22Rv1 (cell line): ENCODE results near the gene HMCES.

ENCODE experiments used
- CTCF ChIP-seq: fragments of 450-650 bp; IDR thresholded peaks from 2 replicates; pipeline ENCODE4 v1.5.1; 2017; ENCODE audit warnings: mild to moderate bottlenecking
- ZFX ChIP-seq: fragments of 450-650 bp; IDR thresholded peaks from 2 replicates; pipeline ENCODE4 v1.6.1; 2017; ENCODE audit warnings: antibody characterized with exemption, borderline replicate concordance

GRCh38 chr3:129317848-129318247, 39.2 kb downstream of the HMCES start:
- TF ChIP-seq CTCF (no peak), ZFX (no peak)
